Measurements from ENCODE around the gene MAP4K4. TPM values are rescaled to one million over a fixed set of nuclear protein-coding genes. Genes with fewer than 3 reads are reported as not detected.

Gene MAP4K4
- total and polyA plus RNA-seq, 2 experiments from 2014 or later, result 59.1 to 84.4 TPM

- Histone ChIP-seq H2AFZ (no peak overlapping the region), H3K4me2 (no peak overlapping the region), H3K27ac (no peak overlapping the region), H4K20me1 (ENCODE audit: insufficient read depth, poor library complexity, severe bottlenecking) (no peaks in the 10 kb centered on the region), H3K9me3 (ENCODE audit: low read depth) (no peaks in the 10 kb centered on the region), H3K4me1 (ENCODE audit: insufficient read depth) (peaks cover 8% of the 10 kb centered on the region), H3K9me2 (replicated peaks; ENCODE audit: insufficient read depth) (no peaks in the 10 kb centered on the region), H3K36me3 (replicated peaks; ENCODE audit: insufficient read depth, low read depth) (no peaks in the 10 kb centered on the region), H3K27me3 (no peaks in the 10 kb centered on the region), H3K79me2 (peaks cover 11% of the 10 kb centered on the region), H3K4me3 (no peak overlapping the region)
- no peak for TF ChIP-seq EZH2 (IDR thresholded peaks at IDR 0.05; ENCODE audit: borderline replicate concordance)
- TF ChIP-seq EZH2phosphoT487 (IDR thresholded peaks at IDR 0.05; ENCODE audit: low read depth, severe bottlenecking, unreplicated experiment), result no peak
- TF ChIP-seq CTCF (IDR thresholded peaks at IDR 0.05; ENCODE audit: poor library complexity), result no peak
- no peak for DNase-seq (ENCODE audit: low spot score)
Measured at GRCh38 chr2:101881131-101881530, 183.6 kb downstream of the MAP4K4 start.

GRCh38 chr2:101882769-101883307 lies 185.3 kb downstream of the MAP4K4 start:
- H3K4me1 ChIP-seq (ENCODE audit: insufficient read depth), result peaks cover 8% of the 10 kb centered on the region
- no peaks in the 10 kb centered on the region for H3K36me3 ChIP-seq (replicated peaks; ENCODE audit: insufficient read depth, low read depth)
- WGBS (ENCODE audit: low lambda C conversion rate, missing lambda C conversion rate), result 67% methylated on average over 4 of the region's 4 CpGs
- H3K9me2 ChIP-seq (replicated peaks; ENCODE audit: insufficient read depth), result no peaks in the 10 kb centered on the region
- no peak overlapping the region for H2AFZ ChIP-seq
- H3K27me3 ChIP-seq, result no peaks in the 10 kb centered on the region
- TF ChIP-seq EZH2 (IDR thresholded peaks at IDR 0.05; ENCODE audit: borderline replicate concordance) (no peak), EZH2phosphoT487 (IDR thresholded peaks at IDR 0.05; ENCODE audit: low read depth, severe bottlenecking, unreplicated experiment) (no peak), CTCF (IDR thresholded peaks at IDR 0.05; ENCODE audit: poor library complexity) (no peak)
- no peak overlapping the region for H3K27ac ChIP-seq
- no peaks in the 10 kb centered on the region for H3K9me3 ChIP-seq (ENCODE audit: low read depth)
- DNase-seq (ENCODE audit: low spot score), result no peak
- H4K20me1 ChIP-seq (ENCODE audit: insufficient read depth, poor library complexity, severe bottlenecking), result no peaks in the 10 kb centered on the region
- no peak overlapping the region for H3K4me3 ChIP-seq
- H3K4me2 ChIP-seq, result no peak overlapping the region
- H3K79me2 ChIP-seq, result peaks cover 14% of the 10 kb centered on the region

GRCh38 chr2:101883860-101884259 lies 186.4 kb downstream of the MAP4K4 start:
- no peak overlapping the region for H3K4me2 ChIP-seq
- no peak overlapping the region for H2AFZ ChIP-seq
- DNase-seq (ENCODE audit: low spot score), result peak; percentile 72
- TF ChIP-seq EZH2phosphoT487 (IDR thresholded peaks at IDR 0.05; ENCODE audit: low read depth, severe bottlenecking, unreplicated experiment) (no peak), EZH2 (IDR thresholded peaks at IDR 0.05; ENCODE audit: borderline replicate concordance) (no peak), CTCF (IDR thresholded peaks at IDR 0.05; ENCODE audit: poor library complexity) (peak; percentile 54)
- H4K20me1 ChIP-seq (ENCODE audit: insufficient read depth, poor library complexity, severe bottlenecking), result no peaks in the 10 kb centered on the region
- H3K4me1 ChIP-seq (ENCODE audit: insufficient read depth), result peaks cover 8% of the 10 kb centered on the region
- no peaks in the 10 kb centered on the region for H3K27me3 ChIP-seq
- H3K79me2 ChIP-seq, result peaks cover 14% of the 10 kb centered on the region
- WGBS (ENCODE audit: low lambda C conversion rate, missing lambda C conversion rate), result 56% methylated on average over 3 of the region's 3 CpGs
- H3K36me3 ChIP-seq (replicated peaks; ENCODE audit: insufficient read depth, low read depth), result no peaks in the 10 kb centered on the region
- H3K9me2 ChIP-seq (replicated peaks; ENCODE audit: insufficient read depth), result no peaks in the 10 kb centered on the region
- H3K27ac ChIP-seq, result no peak overlapping the region
- H3K4me3 ChIP-seq, result no peak overlapping the region
- H3K9me3 ChIP-seq (ENCODE audit: low read depth), result no peaks in the 10 kb centered on the region

GRCh38 chr2:101884423-101884822 lies 186.9 kb downstream of the MAP4K4 start:
- TF ChIP-seq EZH2phosphoT487 (IDR thresholded peaks at IDR 0.05; ENCODE audit: low read depth, severe bottlenecking, unreplicated experiment) (no peak), EZH2 (IDR thresholded peaks at IDR 0.05; ENCODE audit: borderline replicate concordance) (no peak), CTCF (IDR thresholded peaks at IDR 0.05; ENCODE audit: poor library complexity) (no peak)
- H3K4me1 ChIP-seq (ENCODE audit: insufficient read depth), result peaks cover 8% of the 10 kb centered on the region
- H3K27me3 ChIP-seq, result no peaks in the 10 kb centered on the region
- H3K27ac ChIP-seq, result no peak overlapping the region
- no peaks in the 10 kb centered on the region for H3K9me2 ChIP-seq (replicated peaks; ENCODE audit: insufficient read depth)
- no peak for DNase-seq (ENCODE audit: low spot score)
- WGBS (ENCODE audit: low lambda C conversion rate, missing lambda C conversion rate), result 64% methylated on average over 2 of the region's 2 CpGs
- H4K20me1 ChIP-seq (ENCODE audit: insufficient read depth, poor library complexity, severe bottlenecking), result no peaks in the 10 kb centered on the region
- no peak overlapping the region for H3K4me3 ChIP-seq
- no peak overlapping the region for H2AFZ ChIP-seq
- peaks cover 14% of the 10 kb centered on the region for H3K79me2 ChIP-seq
- H3K36me3 ChIP-seq (replicated peaks; ENCODE audit: insufficient read depth, low read depth), result no peaks in the 10 kb centered on the region
- no peaks in the 10 kb centered on the region for H3K9me3 ChIP-seq (ENCODE audit: low read depth)
- no peak overlapping the region for H3K4me2 ChIP-seq
